HCT116 (cell line): ENCODE results near the gene IL5. TPM values are rescaled to one million over a fixed set of nuclear protein-coding genes. Genes with fewer than 3 reads are reported as not detected.
A peak's percentile ranks its signal among the peaks of the same experiment; 100 is the strongest.

Experiments
- ATAC-seq: fragments of 200-7000 bp; cut with Tn5 transposase; 2 replicates; pipeline ENCODE4 v1.9.1; 2020; ENCODE audit warnings: mild to moderate bottlenecking, moderate library complexity
- BruUV-seq: library from RNA; stranded (reverse); fragments of 400-500 nt; replicated peaks from 2 replicates; lab custom pipeline; 2021; lab: Mats Ljungman, UMichigan
- CTCF ChIA-PET: fragments of 300-600 bp; sonication (Branson Sonifier 250); formaldehyde crosslinking; loops from one replicate; lab custom pipeline; 2021; ENCODE audit warnings: antibody characterized with exemption; lab: Charles Lee
- POLR2A ChIA-PET: fragments of 300-600, 350-600 bp; sonication (Branson Sonifier 250); formaldehyde crosslinking; loops from one replicate; lab custom pipeline; 2021; ENCODE audit warnings: antibody characterized with exemption; lab: Charles Lee
- RAD21 ChIA-PET, 2 experiments: fragments of 300-600 bp; sonication (Branson Sonifier 250); formaldehyde crosslinking; loops; one replicate each; lab custom pipeline; 2023; ENCODE audit warnings: low total read pairs in 2 of 2; ENCODE audit not compliant: uncharacterized antibody in 2 of 2, unreplicated experiment in 2 of 2, low non-redundant PET in 1 of 2; lab: Charles Lee
- DNase-seq: peaks from one replicate; pipeline ENCODE4 v3.0.0-alpha.2; 2010; ENCODE audit warnings: low read depth, low spot score
- H2AFZ ChIP-seq: fragments of 200-600 bp; shearing (Covaris generic), sonication (generic); 2 replicates; pipeline ENCODE4 v1.6.1; 2017; ENCODE audit warnings: low read depth, mixed run types, mixed read lengths, antibody characterized with exemption, low read length; ENCODE audit not compliant: poor library complexity, severe bottlenecking
- H3K27ac ChIP-seq: 2 replicates; pipeline ENCODE4 v1.5.1; 2012; ENCODE audit warnings: low read depth, low read length
- H3K27me3 ChIP-seq: fragments of 200-600 bp; sonication (generic); 2 replicates; pipeline ENCODE4 v1.6.1; 2016; ENCODE audit warnings: mixed run types, low read length, mixed read lengths; ENCODE audit not compliant: insufficient read depth
- H3K36me3 ChIP-seq, 2 experiments: fragments of 200-500 bp in 1 of 2; fragments of 200-600 bp in 1 of 2; sonication (Bioruptor generic) in 1 of 2; sonication (generic) in 1 of 2; 2 replicates each; pipeline versions ENCODE4 v1.5.1 to v1.6.1; 2014 to 2016; ENCODE audit warnings: low read length in 2 of 2, inconsistent platforms in 1 of 2, mixed read lengths in 1 of 2, mixed run types in 1 of 2; ENCODE audit not compliant: insufficient read depth in 2 of 2, control insufficient read depth in 1 of 2
- H3K4me1 ChIP-seq, 2 experiments: fragments of 200-600 bp in 1 of 2; sonication (generic) in 1 of 2; 2 replicates each; pipeline versions ENCODE4 v1.5.1 to v1.6.1; 2012 to 2017; ENCODE audit warnings: low read length in 2 of 2, inconsistent platforms in 1 of 2, mild to moderate bottlenecking in 1 of 2, mixed read lengths in 1 of 2, mixed run types in 1 of 2, moderate library complexity in 1 of 2; ENCODE audit not compliant: insufficient read depth in 2 of 2, control insufficient read depth in 1 of 2
- H3K4me2 ChIP-seq: fragments of 200-600 bp; sonication (generic); 2 replicates; pipeline ENCODE4 v1.6.1; 2017; ENCODE audit warnings: mixed run types, low read length, mixed read lengths
- H3K4me3 ChIP-seq, 2 experiments: fragments of 200-600 bp in 1 of 2; sonication (generic) in 1 of 2; replicated peaks in 1 of 2; 2 replicates each; pipeline ENCODE4 v1.5.1; 2011 to 2016; ENCODE audit warnings: low read length in 2 of 2, control low read depth in 1 of 2, low read depth in 1 of 2, mild to moderate bottlenecking in 1 of 2, mixed read lengths in 1 of 2, mixed run types in 1 of 2
- H3K79me2 ChIP-seq: fragments of 200-600 bp; sonication (generic); 2 replicates; pipeline ENCODE4 v1.6.1; 2017; ENCODE audit warnings: mild to moderate bottlenecking, mixed run types, low read length, moderate library complexity, mixed read lengths; ENCODE audit not compliant: insufficient read depth
- H3K9ac ChIP-seq: fragments of 200-600 bp; sonication (generic); 2 replicates; pipeline ENCODE4 v1.6.1; 2016; ENCODE audit warnings: low read length, mixed read lengths
- H3K9me2 ChIP-seq: fragments of 200-600 bp; sonication (generic), shearing (Covaris generic); 2 replicates; pipeline ENCODE4 v1.6.1; 2017; ENCODE audit warnings: mixed run types, mild to moderate bottlenecking, moderate library complexity; ENCODE audit not compliant: insufficient read depth
- H3K9me3 ChIP-seq, 2 experiments: fragments of 200-500 bp in 1 of 2; fragments of 200-600 bp in 1 of 2; sonication (Bioruptor generic) in 1 of 2; sonication (generic) in 1 of 2; 2 replicates each; pipeline ENCODE4 v1.6.1; 2014 to 2017; ENCODE audit warnings: low read length in 2 of 2, mixed read lengths in 2 of 2, inconsistent platforms in 1 of 2, low read depth in 1 of 2, mild to moderate bottlenecking in 1 of 2, mixed run types in 1 of 2, moderate library complexity in 1 of 2; ENCODE audit not compliant: control insufficient read depth in 1 of 2, insufficient read depth in 1 of 2
- H4K20me1 ChIP-seq: fragments of 200-600 bp; sonication (generic), shearing (Covaris generic); 2 replicates; pipeline ENCODE4 v1.6.1; 2017; ENCODE audit warnings: mixed run types, mild to moderate bottlenecking, moderate library complexity; ENCODE audit not compliant: insufficient read depth
- CEBPB ChIP-seq: IDR thresholded peaks from 2 replicates; pipeline ENCODE4 v1.6.1; 2012; ENCODE audit warnings: low read depth
- EZH2phosphoT487 ChIP-seq: fragments of 200-600 bp; IDR thresholded peaks from 2 replicates; pipeline ENCODE4 v1.6.1; 2018; ENCODE audit warnings: antibody characterized with exemption, borderline replicate concordance
- FOSL1 ChIP-seq: IDR thresholded peaks from 2 replicates; pipeline ENCODE4 v1.6.1; 2012; ENCODE audit warnings: low read depth
- POLR2AphosphoS5 ChIP-seq: IDR thresholded peaks from 2 replicates; pipeline ENCODE4 v1.6.1; 2011; ENCODE audit warnings: mild to moderate bottlenecking, low read depth, low read length, moderate library complexity
- TCF7L2 ChIP-seq: IDR thresholded peaks from 2 replicates; pipeline ENCODE4 v1.7.0; 2011; ENCODE audit warnings: borderline replicate concordance, inconsistent platforms; ENCODE audit not compliant: insufficient read depth, insufficient read length; ENCODE audit errors: extremely low read depth
- ZNF274 ChIP-seq: fragments of 200-500 bp; sonication (Bioruptor generic); IDR thresholded peaks from 2 replicates; pipeline ENCODE4 v1.6.1; 2014; ENCODE audit warnings: mild to moderate bottlenecking, low read depth, low read length, inconsistent platforms
- intact Hi-C: fragments of 100-400 bp; cut with micrococcal nuclease; formaldehyde crosslinking; loops from 2 replicates; pipeline ENCODE4 v1.10.0; 2022
- total RNA-seq: library from RNA; stranded (reverse); gene quantifications from one replicate; pipeline ENCODE4 v1.2.1, GENCODE V29; 2021; ENCODE audit not compliant: unreplicated experiment
- TF ChIP-seq, protein P1 (sequence below): IDR thresholded peaks from 2 replicates; pipeline ENCODE4 v1.6.1; 2012

Gene IL5
- total RNA-seq, 1 experiment from 2014 or later, result not detected

- Histone ChIP-seq H3K4me1 (peaks cover 23 to 71% of the 10 kb centered on the region in 2 experiments), H4K20me1 (no peaks in the 10 kb centered on the region), H2AFZ (no peak overlapping the region), H3K36me3 (no peaks in the 10 kb centered on the region), H3K9ac (peak overlapping the region; percentile 72), H3K9me3 (no peaks in the 10 kb centered on the region), H3K79me2 (no peaks in the 10 kb centered on the region), H3K27me3 (no peaks in the 10 kb centered on the region), H3K9me2 (no peaks in the 10 kb centered on the region), H3K4me2 (peak overlapping the region; percentile 90), H3K27ac (peak overlapping the region; percentile 90), H3K4me3 (peak overlapping the region in 1 of 2 experiments; percentile 73; a peak in 3 of 4 replicates)
- ChIA-PET RAD21 (interaction anchor here (0.6 to 3.6 kb wide), 4 partner anchors 77 to 264 kb away, joined by 3 to 12 read pairs (median 4); no protein-coding TSS in a partner anchor), CTCF (interaction anchor here (0.9 to 3.2 kb wide), 3 partner anchors 8 to 110 kb away, joined by 3 to 24 read pairs (median 18); no protein-coding TSS in a partner anchor), POLR2A (interaction anchor here (1.0 to 1.6 kb wide), 3 partner anchors 8 to 110 kb away, joined by 3 to 5 read pairs (median 5); partner anchors contain the start of gene IRF1)
- BruUV-seq, result no TSS peak
- DNase-seq (no peak), ATAC-seq (no peak)
- intact Hi-C loops, result loop anchor here (10.0 kb wide), 1 partner anchor 203 kb away; the partner anchor contains the start of gene SLC22A4
- TF ChIP-seq FOSL1, result no peak
- TF ChIP-seq POLR2AphosphoS5, result no peak
- no peak for TF ChIP-seq TCF7L2
- TF ChIP-seq, protein P1, sequence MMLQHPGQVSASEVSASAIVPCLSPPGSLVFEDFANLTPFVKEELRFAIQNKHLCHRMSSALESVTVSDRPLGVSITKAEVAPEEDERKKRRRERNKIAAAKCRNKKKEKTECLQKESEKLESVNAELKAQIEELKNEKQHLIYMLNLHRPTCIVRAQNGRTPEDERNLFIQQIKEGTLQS, result no peak
- TF ChIP-seq ZNF274, result no peak
These were observed 45.2 kb downstream of the IL5 start for GRCh38 chr5:132498152-132498551.

GRCh38 chr5:132497488-132497997, 45.8 kb downstream of the IL5 start:
- BruUV-seq, result no TSS peak
- Histone ChIP-seq H3K4me1 (peaks cover 23 to 68% of the 10 kb centered on the region in 2 experiments), H3K9ac (peak overlapping the region; percentile 72)

More at GRCh38 chr5:132497488-132497997, 45.8 kb downstream of the IL5 start:
- peak overlapping the region; percentile 90 for H3K4me2 ChIP-seq
- no peaks in the 10 kb centered on the region for H4K20me1 ChIP-seq
- TF ChIP-seq EZH2phosphoT487, result no peak
- peak; percentile 62 for TF ChIP-seq POLR2AphosphoS5
- TF ChIP-seq CEBPB, result no peak
- no peaks in the 10 kb centered on the region for H3K27me3 ChIP-seq
- no peak overlapping the region for H2AFZ ChIP-seq
- ATAC-seq (peak; percentile 25), DNase-seq (no peak)
- RAD21 ChIA-PET, result interaction anchor here (0.6 to 3.6 kb wide), 3 partner anchors 77 to 110 kb away, joined by 3 to 12 read pairs (median 3); no protein-coding TSS in a partner anchor
- H3K9me2 ChIP-seq, result no peaks in the 10 kb centered on the region
- CTCF ChIA-PET, result interaction anchor here (1.3 to 3.2 kb wide), 3 partner anchors 9 to 321 kb away, joined by 3 to 24 read pairs (median 18); no protein-coding TSS in a partner anchor
- H3K9me3 ChIP-seq, result no peaks in the 10 kb centered on the region
- intact Hi-C loops, result loop anchor here (1.0 to 10.0 kb wide), 3 partner anchors 79 to 203 kb away; partner anchors contain the start of gene SLC22A4
- H3K79me2 ChIP-seq, result no peaks in the 10 kb centered on the region
- H3K36me3 ChIP-seq, result no peaks in the 10 kb centered on the region
- H3K27ac ChIP-seq, result peak overlapping the region; percentile 90
- H3K4me3 ChIP-seq, result peak overlapping the region; percentile 73 to 85
- POLR2A ChIA-PET, result interaction anchor here (0.9 to 1.6 kb wide), 5 partner anchors 7 to 110 kb away, joined by 3 to 5 read pairs (median 4); partner anchors contain the start of gene IRF1
